Measurements from ENCODE around the gene RPIA. TPM values are rescaled to one million over a fixed set of nuclear protein-coding genes. Genes with fewer than 3 reads are reported as not detected.

Gene RPIA
- total and polyA plus RNA-seq, 9 of the 15 experiments (the other 6 are each of a cell fraction or from before 2014, with no cell fraction given): 7.8 to 41.2 (median 25.8) TPM

DNA sequence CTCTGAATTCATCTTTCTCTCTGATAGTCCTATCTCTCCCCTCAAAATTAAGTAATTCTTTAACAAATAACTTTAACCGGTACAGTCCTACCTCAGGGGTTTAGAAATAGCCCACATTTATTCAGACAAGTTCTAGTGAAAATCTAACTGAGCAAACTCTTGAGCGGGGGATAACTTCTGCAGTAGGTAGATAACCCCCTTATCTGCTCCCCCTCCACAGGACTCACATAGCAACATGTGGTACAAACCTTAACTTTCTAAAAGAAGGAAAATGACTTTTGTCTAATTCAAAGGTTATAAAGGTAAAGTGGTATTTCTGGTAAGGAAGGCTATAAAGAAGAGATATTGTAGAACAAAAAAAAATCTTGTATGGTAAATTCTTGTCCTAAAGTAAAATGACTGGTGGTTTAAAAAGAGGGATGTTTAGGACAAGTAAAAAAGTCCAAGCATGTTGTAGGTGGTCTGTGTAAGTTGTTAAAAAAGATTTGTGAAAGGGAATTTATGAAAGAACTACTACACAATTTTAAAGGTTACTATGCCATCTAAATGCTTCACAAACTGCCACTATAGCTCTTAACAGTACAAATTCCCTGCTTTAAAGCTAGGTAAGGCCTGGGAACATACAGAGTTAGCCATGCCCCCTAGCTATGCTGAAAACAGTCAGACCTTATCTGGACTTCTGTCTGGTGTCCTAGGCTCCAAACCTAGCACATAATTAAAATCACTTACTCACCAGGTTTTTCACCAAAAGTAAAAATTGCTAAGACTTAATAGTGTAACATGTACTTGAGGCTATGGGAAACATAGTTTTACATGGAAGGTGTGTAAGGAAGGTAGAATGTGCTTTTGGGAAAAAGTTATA is 8.1 kb upstream of the RPIA start (continued):
- TF ChIP-seq, protein P1, sequence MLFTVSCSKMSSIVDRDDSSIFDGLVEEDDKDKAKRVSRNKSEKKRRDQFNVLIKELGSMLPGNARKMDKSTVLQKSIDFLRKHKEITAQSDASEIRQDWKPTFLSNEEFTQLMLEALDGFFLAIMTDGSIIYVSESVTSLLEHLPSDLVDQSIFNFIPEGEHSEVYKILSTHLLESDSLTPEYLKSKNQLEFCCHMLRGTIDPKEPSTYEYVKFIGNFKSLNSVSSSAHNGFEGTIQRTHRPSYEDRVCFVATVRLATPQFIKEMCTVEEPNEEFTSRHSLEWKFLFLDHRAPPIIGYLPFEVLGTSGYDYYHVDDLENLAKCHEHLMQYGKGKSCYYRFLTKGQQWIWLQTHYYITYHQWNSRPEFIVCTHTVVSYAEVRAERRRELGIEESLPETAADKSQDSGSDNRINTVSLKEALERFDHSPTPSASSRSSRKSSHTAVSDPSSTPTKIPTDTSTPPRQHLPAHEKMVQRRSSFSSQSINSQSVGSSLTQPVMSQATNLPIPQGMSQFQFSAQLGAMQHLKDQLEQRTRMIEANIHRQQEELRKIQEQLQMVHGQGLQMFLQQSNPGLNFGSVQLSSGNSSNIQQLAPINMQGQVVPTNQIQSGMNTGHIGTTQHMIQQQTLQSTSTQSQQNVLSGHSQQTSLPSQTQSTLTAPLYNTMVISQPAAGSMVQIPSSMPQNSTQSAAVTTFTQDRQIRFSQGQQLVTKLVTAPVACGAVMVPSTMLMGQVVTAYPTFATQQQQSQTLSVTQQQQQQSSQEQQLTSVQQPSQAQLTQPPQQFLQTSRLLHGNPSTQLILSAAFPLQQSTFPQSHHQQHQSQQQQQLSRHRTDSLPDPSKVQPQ (CRISPR knock-in tag; IDR thresholded peaks at IDR 0.05; ENCODE audit: borderline replicate concordance): no peak
- TF ChIP-seq POLR2AphosphoS2 (IDR thresholded peaks at IDR 0.05; ENCODE audit: low read length) (no peak), RBBP5 (IDR thresholded peaks at IDR 0.05; ENCODE audit: borderline replicate concordance, insufficient read depth, low read length, poor library complexity, severe bottlenecking) (no peak), RHOXF2B (CRISPR knock-in tag; conservative IDR thresholded peaks at IDR 0.05) (no peak), RBM15 (IDR thresholded peaks at IDR 0.05; ENCODE audit: insufficient read depth, low read length) (no peak), NCOR1 (IDR thresholded peaks at IDR 0.05) (peak; percentile 75), TCF3 (CRISPR knock-in tag; IDR thresholded peaks at IDR 0.05) (peak; percentile 77), TAF9B (IDR thresholded peaks at IDR 0.05; ENCODE audit: partially characterized antibody) (no peak), NFIC (IDR thresholded peaks at IDR 0.05) (peak; percentile 32; the same call in 1 of the 2 replicates)
- TF ChIP-seq, protein P2, sequence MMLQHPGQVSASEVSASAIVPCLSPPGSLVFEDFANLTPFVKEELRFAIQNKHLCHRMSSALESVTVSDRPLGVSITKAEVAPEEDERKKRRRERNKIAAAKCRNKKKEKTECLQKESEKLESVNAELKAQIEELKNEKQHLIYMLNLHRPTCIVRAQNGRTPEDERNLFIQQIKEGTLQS (IDR thresholded peaks at IDR 0.05): no peak
- TF ChIP-seq, protein P2 (CRISPR knock-in tag; conservative IDR thresholded peaks at IDR 0.05): no peak
- TF ChIP-seq, protein P3, sequence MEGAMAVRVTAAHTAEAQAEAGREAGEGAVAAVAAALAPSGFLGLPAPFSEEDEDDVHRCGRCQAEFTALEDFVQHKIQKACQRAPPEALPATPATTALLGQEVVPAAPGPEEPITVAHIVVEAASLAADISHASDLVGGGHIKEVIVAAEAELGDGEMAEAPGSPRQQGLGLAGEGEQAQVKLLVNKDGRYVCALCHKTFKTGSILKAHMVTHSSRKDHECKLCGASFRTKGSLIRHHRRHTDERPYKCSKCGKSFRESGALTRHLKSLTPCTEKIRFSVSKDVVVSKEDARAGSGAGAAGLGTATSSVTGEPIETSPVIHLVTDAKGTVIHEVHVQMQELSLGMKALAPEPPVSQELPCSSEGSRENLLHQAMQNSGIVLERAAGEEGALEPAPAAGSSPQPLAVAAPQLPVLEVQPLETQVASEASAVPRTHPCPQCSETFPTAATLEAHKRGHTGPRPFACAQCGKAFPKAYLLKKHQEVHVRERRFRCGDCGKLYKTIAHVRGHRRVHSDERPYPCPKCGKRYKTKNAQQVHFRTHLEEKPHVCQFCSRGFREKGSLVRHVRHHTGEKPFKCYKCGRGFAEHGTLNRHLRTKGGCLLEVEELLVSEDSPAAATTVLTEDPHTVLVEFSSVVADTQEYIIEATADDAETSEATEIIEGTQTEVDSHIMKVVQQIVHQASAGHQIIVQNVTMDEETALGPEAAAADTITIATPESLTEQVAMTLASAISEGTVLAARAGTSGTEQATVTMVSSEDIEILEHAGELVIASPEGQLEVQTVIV (CRISPR knock-in tag; IDR thresholded peaks at IDR 0.05; ENCODE audit: borderline replicate concordance): no peak
- TF ChIP-seq, protein P4, sequence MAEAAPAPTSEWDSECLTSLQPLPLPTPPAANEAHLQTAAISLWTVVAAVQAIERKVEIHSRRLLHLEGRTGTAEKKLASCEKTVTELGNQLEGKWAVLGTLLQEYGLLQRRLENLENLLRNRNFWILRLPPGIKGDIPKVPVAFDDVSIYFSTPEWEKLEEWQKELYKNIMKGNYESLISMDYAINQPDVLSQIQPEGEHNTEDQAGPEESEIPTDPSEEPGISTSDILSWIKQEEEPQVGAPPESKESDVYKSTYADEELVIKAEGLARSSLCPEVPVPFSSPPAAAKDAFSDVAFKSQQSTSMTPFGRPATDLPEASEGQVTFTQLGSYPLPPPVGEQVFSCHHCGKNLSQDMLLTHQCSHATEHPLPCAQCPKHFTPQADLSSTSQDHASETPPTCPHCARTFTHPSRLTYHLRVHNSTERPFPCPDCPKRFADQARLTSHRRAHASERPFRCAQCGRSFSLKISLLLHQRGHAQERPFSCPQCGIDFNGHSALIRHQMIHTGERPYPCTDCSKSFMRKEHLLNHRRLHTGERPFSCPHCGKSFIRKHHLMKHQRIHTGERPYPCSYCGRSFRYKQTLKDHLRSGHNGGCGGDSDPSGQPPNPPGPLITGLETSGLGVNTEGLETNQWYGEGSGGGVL (CRISPR knock-in tag; IDR thresholded peaks at IDR 0.05): no peak
